Right lobe of liver (tissue), 4 donors: Measurements from ENCODE around the gene MYO16.

Experiments
- CTCF ChIP-seq, 4 donors: fragments of 200-600 bp in 3 of 4; fragments of 450-650 bp in 1 of 4; IDR thresholded peaks; one replicate each; pipeline versions ENCODE4 v1.5.1 to v1.8.0; 2016 to 2022; ENCODE audit warnings: antibody characterized with exemption in 4 of 4, mild to moderate bottlenecking in 2 of 4
- POLR2A ChIP-seq: fragments of 450-650 bp; IDR thresholded peaks from one replicate; pipeline ENCODE4 v1.6.1; 2017; ENCODE audit warnings: antibody characterized with exemption, mild to moderate bottlenecking
- donor health status: DM: no; HTN: no; CAD: no.
- donor health status: DM: no; HTN: no; CAD: no.
- donor health status: DM: no; HTN: yes; CAD: no.

- TF ChIP-seq CTCF (IDR thresholded peaks at IDR 0.05) = no peak
- TF ChIP-seq POLR2A = no peak
These were observed 35.3 kb upstream of the MYO16 start for GRCh38 chr13:108594153-108594552.
